Measurements from ENCODE around the gene SLC38A11.

SLC38A11 gene

DNA sequence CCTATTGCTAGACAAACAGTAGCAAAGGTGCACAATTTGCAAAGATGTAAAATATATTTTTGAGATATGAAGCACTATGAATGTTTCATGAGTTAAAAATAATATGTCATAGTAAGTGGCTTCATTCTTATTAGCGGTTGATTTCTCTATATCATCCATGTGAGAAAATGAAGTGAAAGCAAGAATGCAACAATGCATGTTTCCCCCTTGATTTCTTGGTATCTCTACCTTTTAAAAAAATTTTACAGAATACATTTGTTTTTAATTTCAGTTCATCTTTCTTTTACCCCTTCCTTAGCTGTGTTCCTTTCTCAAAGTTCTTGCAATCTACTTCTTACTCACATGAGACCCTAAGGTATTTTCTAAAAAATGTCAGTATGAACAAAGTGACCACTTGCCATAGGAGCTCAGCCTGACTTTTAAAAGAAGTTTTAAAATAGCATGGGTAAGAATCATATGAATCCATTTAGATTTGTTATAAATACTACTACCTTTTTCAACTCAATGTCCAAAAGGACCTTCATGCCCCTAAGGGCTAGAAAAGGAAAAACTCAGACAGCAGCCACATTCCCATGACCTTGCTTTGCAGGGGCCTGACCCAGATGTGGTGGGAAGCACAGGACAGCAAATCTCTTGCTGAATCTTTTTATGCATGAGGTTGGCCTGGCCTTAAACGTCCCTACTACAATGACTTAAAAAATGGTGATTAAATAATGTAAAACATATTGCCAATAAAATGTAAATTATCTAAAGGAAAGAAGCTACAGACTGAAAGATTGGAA is 14.8 kb upstream of the SLC38A11 start:
- no peak for DNase-seq

DNA sequence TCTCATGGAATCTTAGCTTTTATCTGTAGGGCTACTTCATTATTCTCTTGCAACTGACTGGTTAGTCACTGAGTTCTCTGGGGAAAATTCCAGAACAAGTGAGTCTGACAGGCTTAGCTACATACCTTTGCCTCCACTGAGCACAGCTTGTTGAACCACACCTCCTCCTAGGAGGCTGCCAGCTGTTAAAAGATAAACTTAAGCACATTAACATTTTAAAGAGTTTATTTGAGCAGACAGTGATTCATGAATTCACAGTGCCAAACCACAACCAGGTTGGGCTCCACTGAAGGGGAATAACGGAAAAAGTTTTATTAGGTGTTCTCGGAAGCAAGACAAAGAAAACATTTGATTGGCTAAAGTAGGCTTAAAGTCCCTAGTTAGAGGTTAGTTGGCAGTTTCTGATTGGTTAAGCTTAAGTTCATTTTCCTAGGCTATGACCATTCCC is 12.5 kb upstream of the SLC38A11 start:
- DNase-seq = peak; percentile 83

DNA sequence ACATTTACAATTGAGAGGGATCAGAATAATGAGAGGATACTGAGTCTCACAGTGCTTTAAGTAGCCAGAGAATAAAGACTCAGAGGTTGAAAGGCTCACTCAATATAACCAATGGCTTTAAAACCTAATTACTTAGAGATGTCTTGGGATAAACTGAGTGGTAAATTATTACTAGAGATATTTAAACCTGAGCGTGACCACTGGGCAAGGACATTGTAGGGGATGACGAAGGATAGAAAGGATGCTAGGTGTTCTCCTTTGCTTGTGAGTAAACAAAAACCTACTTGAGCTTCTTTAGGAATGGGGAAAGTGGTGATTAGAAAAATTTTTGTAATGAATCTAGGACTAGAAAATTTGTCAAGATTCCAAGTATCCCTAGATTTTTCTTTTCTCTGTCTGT is 12.0 kb upstream of the SLC38A11 start:
- DNase-seq = no peak

DNA sequence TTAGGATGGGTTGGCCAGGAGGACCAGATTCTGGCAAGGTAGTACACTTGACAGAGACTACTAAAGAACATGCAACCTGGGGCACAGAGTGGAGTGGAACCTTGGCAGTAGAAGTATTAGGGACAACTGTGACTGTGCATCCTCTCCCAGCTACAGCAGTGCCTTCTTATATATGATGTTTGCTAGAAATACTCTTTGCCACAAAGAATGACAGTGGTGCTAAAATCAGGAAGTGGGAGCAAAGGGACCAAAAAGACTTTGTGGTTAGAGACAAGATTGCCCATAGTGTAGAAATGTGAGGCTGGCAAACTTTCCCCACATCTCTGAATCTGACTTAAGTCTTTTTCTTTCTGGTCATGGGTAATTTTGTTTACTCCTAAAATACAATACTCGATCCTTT is 9.4 kb upstream of the SLC38A11 start:
- no peak for DNase-seq

- DNase-seq = no peak
Measured at GRCh38 chr2:164960159-164960558, 4.8 kb upstream of the SLC38A11 start.

GRCh38 chr2:164954186-164954585 is 1.1 kb downstream of the SLC38A11 start:
- peak; percentile 7 for DNase-seq

DNA sequence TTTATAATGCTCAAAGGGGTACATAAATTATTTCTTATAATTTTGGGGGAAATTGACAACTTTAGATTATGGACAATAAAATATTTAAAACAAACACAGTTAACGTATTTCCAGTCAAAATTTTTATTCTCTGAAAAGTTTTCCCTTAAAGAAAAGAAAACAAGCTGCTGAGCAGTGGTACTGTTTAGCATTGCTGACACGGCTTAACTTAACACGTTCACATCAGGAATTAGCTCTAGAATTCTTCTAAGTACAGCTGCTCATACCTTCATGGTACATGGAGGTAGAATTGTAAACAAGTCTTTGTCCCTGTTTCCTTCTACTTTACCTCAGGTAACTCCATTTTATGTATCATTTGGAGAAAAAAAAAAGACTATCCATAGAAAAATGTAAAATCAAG is 2.0 kb downstream of the SLC38A11 start:
- no peak for DNase-seq

- no peak for DNase-seq
Measured at GRCh38 chr2:164952057-164952702, 3.1 kb downstream of the SLC38A11 start.

DNA sequence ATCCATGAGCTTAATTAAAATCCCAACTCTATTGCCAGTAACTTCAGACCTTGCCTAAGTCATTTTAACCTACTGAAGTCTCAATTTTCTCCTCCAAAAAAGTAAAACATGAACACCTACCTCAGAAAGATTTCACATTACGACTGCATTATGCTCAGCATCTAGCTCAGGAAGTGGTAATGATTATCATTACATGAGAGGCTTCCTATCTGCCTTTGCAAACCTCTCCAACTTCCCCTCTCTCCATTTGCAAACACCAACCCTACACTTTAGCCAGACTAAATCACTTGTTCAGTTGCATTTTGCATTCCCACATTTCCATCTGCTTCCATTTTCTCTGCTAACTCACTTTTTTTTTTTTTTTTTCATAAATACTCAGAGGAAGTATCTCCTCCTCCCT is 6.8 kb downstream of the SLC38A11 start:
- no peak for DNase-seq

DNA sequence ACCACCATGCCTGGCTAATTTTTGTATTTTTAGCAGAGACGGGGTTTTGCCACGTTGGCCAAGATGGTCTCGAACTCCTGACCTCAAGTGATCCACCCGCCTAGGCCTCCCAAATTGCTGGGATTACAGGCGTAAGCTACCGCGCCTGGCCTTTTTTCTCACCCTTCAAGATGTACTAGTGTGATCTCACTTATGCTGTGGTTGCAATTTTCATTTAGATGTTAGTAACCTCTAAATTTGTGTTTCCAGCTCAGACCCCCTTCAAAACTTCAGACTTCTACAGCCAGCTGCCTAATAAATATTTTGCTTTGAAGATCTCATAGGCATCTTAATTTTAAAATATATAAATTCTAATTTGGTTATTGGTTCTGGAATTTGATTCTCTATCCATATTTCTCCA is 8.0 kb downstream of the SLC38A11 start:
- DNase-seq = no peak

DNA sequence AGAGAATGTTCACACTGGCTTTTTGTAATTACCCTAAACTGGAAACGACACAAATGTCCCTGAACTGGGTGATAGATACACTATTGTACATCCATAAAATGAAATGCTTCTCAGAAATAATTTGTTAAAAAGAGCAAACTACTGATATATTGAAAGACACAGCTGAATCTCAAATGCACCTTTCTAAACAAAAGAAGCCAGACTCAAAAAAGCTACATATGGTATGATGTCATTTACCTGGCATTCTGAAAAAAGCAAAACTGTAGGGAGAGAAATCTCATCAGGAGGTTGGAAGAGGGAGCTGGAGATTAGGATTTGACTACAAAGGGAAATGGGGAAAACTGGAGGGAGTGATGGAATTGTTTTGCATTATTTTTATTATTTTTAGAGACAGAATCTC is 12.0 kb downstream of the SLC38A11 start:
- no peak for DNase-seq

DNA sequence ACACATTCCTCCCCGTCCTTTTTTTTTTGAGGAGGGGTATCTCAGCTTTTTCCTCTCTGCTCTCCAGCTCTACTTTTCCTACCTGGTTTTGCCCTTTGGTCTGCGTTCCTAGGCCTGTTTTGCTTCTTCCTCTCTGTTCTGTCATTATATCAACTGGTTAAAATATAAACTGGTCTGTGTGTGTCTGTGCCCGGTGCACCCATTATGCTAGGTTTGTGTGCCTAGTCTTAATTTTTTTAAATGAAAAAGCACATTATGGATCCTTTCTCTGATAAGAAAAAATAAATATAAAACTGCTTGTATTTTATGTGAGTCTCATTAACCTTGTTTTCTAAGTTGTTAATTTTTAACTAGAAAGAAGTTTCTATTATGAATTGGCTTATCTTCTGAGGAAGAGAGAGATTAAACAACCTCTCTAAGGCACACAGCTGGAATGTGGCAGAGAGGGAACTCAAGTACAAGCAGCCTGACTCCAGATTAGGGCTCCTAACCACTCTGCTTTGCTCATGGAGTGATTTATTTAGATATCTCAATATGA is 17.4 kb downstream of the SLC38A11 start:
- no peak for DNase-seq

DNA sequence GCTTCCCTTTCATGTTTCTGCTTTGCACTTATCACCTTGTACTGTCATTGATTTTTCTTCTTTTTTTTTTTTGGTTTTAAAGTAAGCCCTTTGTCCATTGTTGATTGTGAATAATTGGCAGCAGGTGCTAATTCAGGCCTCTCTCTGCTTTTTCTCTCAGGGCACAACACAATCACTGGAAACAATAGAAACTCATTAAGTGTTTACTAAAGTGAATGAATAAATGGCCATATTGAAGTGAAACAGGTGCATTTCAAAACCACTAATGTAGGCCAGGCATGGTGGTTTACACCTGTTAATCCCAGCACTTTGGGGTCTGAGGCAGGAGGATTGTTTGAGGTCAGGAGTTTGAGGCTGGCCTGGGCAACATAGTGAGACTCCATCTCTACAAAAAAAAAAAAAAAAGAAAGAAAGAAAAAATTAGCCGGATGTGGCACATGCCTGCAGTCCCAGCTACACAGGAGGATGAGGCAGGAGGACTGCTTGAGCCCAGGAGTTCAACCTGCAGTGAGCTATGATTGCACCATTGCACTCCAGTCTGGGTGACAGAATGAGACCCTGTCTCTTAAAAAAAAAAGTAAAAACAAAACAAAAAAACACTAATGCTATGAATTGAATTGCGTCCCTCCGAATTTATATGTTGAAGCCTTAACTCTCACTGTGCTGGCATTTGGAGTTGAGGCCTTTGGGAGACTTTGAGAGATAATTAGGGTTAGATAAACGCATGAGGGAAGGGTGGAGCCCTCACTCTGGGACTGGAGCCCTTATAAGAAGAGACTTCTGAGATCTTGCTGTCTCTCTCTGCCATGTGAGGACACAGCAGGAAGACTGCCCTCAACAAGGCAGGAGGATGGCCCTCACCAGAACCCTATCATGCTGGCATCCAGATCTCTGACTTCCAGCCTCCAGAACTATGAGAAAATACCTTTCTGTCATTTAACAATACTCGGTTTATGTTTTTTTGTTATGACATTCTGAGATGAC is 19.9 kb downstream of the SLC38A11 start:
- DNase-seq = no peak

DNA sequence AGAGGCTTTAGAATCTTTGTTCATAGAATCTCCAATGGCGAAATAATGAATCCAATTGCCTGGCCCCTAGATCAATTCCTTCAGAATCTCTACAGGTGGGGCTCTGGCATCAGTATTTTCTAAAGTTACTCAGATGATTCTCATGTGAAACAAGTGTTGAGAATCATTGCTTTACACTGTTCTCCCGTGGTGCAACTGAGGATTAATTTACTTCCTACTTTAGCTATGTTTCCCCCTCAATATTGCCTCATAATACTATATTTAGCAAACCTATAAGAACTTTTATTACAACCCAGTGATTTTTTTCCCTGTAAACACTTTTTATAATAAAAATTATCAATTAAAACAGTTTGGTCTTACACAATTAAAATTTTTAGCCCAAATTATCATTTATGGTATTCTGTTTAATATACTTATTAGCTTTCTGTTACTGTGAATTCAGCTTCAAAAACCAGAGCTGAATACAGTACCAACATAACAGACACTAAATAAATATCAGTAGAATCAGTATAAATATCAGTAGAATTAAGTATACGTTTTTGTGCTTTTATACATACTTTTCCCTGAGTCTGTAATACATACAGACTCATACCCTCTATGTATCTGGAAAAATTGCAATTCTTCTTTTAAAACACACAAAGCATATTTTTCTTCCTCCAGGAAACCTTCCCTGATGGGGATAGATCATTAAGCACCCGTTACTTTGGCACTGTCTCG is 20.8 kb downstream of the SLC38A11 start:
- DNase-seq = no peak

DNA sequence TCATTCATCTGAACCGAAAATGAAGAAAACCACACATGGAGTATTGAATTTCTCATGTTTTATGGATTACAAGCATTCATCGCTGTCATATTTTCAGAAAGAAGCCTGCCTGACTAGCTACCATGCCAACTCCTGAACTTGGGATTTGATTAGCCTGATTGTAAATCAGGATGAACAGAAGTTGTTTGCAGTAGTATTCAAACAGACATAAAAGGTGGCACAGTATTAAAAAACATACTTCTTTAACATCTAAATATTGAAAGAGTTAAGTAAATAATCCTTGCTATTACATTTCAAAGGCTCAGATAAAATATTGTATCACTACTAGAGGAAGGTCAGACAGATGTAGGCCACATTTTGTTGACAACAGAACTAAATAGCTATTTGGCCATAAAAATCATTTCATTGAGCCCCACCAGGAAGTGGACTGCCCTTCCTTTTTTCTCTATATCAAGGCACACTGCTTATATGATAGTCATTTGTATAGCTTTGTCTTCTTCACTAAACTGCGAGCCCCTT is 21.6 kb downstream of the SLC38A11 start:
- DNase-seq = no peak

DNA sequence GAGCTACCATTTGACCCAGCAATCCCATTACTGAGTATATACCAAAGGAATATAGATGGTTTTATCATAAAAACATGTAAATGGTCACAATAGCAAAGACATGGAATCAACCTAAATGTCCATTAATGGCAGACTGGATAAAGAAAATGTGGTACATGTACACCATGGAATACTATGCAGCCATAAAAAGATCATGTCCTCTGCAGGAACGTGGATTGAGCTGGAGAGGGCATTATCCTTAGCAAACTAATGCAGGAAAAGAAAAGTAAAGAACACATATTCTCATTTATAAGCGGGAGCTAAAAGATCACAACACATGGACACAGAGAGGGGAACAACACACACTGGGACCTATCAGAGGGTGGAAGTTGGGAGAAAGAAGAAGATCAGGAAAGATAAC is 22.9 kb downstream of the SLC38A11 start:
- DNase-seq = no peak

DNA sequence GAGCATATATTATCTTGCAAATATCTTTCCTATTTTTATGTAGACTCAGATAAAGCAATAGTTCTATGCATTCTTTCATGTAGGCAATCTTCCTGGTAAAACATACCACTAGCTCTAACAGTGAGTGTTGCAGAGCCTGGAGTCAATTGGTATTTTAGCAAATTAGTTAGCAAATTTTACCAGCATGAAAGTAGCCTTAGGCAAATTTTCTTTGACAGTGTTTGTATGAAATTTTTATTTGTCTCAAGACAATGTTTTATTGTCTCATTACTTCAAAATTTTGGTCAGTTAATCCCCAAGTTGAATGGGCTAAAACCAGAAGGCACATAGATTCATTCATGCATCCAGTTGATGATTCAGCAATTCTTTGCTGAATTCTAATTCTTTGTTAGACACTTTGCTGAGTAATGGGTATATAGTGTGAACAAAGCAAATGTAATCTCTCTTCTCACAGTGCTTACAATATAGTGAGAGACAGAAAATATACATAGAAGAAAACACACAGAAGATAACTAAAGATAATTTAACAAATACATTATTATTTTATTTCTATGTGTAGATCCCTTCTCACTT is 27.1 kb downstream of the SLC38A11 start:
- no peak for DNase-seq

- peak; percentile 55 for DNase-seq
Measured at GRCh38 chr2:164922134-164922533, 33.2 kb downstream of the SLC38A11 start.

- DNase-seq = peak; percentile 94
Measured at GRCh38 chr2:164920430-164920829, 34.9 kb downstream of the SLC38A11 start.

DNA sequence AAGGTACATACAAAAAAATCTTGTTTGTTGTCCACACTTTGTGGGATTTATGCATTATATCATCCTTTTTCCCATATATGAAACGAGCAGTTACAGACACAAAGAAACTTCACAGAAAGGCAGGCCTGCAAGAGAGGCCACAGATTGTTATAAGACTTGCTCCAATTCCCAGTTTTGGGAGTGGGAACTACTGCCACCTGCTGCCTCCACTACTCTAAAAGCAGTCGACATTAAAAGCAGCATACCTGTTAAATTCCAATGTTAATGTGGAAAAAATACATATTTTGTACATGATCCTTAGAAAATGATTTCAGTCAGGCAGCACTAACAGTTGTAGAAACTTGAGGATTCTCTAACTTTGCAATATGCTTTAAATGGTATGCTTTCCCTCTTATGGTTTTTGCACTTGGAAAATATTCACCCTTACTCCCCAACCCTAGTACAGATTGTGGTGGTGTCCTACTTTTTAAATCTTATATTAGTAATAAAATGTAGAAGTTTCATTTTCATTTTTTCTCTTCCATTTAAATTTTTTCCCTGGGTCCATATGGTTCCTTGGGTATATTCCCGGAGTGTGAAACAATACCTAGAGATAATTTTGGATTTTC is 37.9 kb downstream of the SLC38A11 start:
- DNase-seq = peak; percentile 42

- DNase-seq = no peak
Measured at GRCh38 chr2:164915566-164915965, 39.8 kb downstream of the SLC38A11 start.
